PC-3 (cell line): ENCODE measurements around the gene PPY.

Source experiments
- CTCF ChIP-seq: fragments of 300-600 bp; sonication (generic); conservative IDR thresholded peaks from 2 replicates; pipeline ENCODE4 v1.5.1; 2017; ENCODE audit warnings: antibody characterized with exemption, low read depth, mild to moderate bottlenecking, low read length
- EZH2 ChIP-seq: fragments of 300-600 bp; sonication (generic); IDR thresholded peaks from one replicate; pipeline ENCODE4 v1.6.1; 2017; ENCODE audit warnings: antibody characterized with exemption, mild to moderate bottlenecking, low read length; ENCODE audit not compliant: unreplicated experiment
- EZH2phosphoT487 ChIP-seq: fragments of 300-600 bp; sonication (generic); IDR thresholded peaks from 2 replicates; pipeline ENCODE4 v1.6.1; 2018; ENCODE audit warnings: mild to moderate bottlenecking, antibody characterized with exemption, low read length, borderline replicate concordance

- TF ChIP-seq CTCF (no peak), EZH2 (no peak), EZH2phosphoT487 (no peak)
Observed at GRCh38 chr17:43905985-43906852, 36.1 kb downstream of the PPY start.
